Ramos (cell line): ENCODE results near the gene TBXT.
"Not testable (repeated sequence)": the region's sequence is repeated elsewhere in the genome, so short reads cannot be mapped to it uniquely, and the experiment has no call there.

ENCODE experiments used
- in situ Hi-C: fragments of 300-500 bp; cut with MboI; formaldehyde crosslinking; loops from one replicate; pipeline ENCODE4 v1.14.3; 2022; ENCODE audit warnings: low sequenced_read_pairs; ENCODE audit not compliant: unreplicated experiment

TBXT gene, protein sequence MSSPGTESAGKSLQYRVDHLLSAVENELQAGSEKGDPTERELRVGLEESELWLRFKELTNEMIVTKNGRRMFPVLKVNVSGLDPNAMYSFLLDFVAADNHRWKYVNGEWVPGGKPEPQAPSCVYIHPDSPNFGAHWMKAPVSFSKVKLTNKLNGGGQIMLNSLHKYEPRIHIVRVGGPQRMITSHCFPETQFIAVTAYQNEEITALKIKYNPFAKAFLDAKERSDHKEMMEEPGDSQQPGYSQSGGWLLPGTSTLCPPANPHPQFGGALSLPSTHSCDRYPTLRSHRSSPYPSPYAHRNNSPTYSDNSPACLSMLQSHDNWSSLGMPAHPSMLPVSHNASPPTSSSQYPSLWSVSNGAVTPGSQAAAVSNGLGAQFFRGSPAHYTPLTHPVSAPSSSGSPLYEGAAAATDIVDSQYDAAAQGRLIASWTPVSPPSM

GRCh38 chr6:166167801-166168615 lies at the start of gene TBXT:
Gene TBXT (minus strand): TSS chr6:166167851. CDS start chr6:166167591, 260 bp downstream.
- in situ Hi-C loops = no loop called here

DNA sequence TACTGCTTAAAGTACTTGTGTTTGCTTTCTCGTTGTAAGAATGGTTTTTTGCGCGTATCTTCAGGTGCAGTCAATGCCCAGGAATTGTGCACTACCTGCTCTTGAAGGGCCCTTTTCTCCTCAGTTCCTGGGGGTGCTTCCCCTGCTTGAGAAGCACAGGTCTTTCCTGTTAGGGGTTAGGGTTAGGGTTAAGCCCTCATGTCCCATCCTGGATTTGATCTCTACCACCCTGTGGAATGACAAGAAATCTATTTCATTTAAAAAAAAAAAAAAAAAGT lies 39.6 kb upstream of the TBXT start:
- in situ Hi-C loops = no loop called here

DNA sequence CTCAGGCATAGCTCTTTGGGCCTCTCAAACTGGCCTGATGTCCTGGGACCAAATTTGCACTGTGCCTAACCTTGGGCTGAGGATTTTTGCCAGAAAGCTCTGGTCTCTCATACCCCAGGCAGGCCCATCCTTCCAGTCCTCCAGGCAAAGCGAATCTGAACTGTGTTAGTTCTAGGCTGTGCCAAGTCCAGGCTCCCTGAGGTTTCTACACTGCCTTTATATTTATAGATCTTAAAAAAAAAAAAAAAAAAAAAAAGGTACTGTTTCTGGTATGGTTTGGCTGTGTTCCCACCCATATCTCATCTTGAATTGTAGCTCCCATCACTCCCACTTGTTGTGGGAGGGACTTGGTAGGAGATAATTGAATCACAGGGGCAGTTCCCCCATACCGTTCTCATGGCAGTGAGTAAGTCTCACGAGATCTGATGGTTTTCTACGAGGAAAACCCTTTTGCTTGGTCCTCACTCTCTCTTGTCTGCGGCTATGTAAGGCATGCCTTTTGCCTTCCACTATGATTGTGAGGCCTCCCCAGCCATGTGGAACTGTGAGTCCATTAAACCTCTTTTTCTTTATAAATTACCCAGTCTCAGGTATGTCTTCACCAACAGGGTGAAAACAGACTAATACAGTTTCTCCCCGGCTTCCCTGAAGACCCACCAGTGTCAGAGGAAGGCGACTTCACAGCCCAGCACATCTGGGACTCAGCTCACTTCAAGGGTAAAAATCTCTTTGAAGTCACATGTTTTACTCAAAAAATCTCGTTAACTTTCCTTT lies 39.0 kb upstream of the TBXT start:
- in situ Hi-C loops = no loop called here

DNA sequence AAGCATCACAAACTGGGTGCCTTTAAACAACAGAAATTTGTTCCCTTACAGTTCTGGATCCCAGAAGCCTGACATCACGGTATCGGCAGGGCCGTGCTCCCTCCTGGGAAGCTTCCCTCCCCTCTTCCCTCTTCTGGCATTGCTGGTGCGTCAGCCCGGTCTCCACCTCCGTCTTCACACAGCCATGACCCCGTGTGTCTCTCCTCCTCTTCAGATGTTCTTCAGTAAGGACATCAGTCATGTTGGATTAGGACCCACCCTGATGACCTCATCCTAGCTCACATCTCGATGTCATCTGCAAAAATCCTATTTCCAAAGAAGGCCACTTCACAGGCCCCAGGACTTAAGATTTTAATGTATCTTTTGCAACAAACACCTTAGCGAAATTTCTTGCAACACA lies 38.4 kb upstream of the TBXT start:
- in situ Hi-C loops = no loop called here

DNA sequence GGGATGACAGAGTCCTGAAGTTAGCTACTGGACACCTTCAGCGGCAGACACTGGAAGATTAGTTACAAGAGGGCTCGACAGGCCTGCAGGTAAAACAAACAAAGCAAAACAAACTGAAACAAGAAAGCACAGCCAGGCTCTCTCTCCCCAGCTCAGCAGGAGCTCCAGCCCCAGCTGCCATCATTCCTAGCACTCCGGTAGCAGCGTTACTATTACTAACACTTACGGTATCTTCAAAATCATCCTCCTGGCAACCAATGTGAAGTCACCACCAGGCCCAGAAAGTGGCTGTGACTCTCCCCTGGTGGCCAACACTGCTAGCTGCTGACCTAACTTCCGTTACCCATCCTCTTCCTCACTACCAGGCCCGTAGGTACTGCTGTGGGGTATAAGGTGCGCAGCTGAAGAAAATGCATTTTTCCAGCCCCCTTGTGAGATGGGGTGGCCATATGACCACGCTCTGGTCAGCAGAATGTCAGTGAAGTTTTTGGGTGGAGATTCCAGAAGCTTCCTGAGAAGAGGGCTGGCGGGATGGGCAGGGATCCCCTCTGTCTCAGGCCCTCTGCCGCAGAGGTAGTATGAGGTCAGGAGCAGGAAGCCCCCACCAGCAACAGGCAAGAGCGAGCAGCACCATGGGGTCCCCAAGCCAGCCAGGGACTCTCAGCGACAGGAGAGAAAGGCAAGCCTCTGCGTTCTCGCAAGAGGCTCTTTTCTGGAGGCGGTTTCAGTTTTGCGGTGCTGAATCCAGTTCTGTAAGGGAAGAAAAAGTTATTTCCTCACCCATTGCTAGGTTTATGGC lies 37.4 kb upstream of the TBXT start:
- in situ Hi-C loops = no loop called here

DNA sequence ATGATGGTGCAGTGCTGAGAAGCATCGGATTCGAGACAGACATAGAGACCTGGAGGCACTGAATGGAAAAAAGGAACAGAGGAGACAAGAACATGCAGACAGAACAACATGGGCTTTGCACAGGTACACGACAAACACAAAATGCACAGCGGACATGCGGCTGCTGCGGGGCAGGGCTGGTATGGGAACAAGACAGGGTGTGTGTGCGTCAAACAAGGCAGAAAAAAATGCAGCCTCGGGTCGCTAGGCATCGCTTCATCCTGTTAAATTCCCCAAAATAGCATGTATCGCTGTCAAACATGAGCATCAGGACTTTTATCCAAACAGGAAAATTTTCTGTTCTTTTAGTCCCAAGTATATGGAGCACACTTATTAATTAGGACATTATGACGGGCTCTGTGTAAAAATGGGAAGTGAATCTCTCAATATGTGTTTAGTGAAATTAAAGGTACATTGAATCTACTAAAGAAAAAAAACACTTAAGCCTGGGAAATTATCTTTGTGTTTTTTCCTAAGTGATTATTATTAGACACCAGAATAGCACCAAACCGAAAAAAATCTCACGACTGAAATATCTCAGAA lies 36.1 kb upstream of the TBXT start:
- in situ Hi-C loops = no loop called here

DNA sequence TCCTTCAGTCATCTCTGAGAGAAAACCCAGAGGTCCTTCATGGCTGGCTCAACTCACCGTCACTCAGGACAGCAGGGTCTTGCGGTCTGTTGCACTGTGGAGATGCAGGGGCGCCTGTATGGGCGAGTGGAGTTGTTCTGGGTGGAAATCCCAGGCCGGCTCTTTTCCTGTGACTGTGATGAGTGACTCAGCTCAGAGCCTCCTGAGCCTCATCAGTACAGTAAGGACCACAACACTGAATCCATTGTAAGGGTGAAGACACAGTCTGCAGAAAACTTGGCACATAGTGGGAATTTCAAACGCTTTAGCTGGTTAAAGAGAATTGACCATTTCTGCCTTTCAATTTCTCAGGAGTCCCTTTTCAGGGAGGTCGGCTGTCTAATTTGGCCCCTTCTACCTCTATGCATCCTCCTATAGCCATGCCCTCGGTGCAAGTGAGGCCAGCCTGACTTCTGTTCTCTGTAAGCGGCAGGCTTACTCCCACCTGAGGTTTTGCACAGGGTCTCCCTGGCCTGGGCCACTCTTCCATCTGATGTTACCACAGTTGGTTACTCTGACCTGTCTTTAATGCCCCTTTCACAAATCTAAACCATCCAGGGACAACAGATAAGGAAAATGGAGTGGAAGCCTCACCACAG lies 35.5 kb upstream of the TBXT start:
- in situ Hi-C loops = no loop called here

GRCh38 chr6:166202321-166202733 lies 34.7 kb upstream of the TBXT start:
- in situ Hi-C loops = no loop called here

- in situ Hi-C loops = no loop called here
Measured at GRCh38 chr6:166201878-166202277, 34.2 kb upstream of the TBXT start.

GRCh38 chr6:166197361-166197760 lies 29.7 kb upstream of the TBXT start:
- in situ Hi-C loops = no loop called here

DNA sequence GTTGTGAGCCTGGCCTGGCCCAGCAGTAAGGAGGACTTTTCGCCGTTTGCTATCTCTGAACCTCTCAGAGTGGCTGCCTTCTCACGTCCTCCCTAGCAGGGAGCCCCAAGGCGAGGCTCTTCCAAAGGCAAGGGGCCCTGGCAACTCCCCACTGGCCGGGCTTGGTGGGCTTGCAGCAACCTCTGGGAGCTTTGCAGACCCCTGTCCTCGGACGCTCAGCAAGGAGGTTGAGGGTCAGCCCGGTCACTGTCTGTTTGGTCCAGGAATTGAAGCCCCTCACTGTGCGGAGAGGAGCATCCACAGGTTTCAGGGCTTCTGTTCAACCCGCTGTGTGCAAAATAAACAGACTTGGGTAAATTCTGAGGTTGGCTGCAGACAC lies 28.2 kb upstream of the TBXT start:
- in situ Hi-C loops = no loop called here

DNA sequence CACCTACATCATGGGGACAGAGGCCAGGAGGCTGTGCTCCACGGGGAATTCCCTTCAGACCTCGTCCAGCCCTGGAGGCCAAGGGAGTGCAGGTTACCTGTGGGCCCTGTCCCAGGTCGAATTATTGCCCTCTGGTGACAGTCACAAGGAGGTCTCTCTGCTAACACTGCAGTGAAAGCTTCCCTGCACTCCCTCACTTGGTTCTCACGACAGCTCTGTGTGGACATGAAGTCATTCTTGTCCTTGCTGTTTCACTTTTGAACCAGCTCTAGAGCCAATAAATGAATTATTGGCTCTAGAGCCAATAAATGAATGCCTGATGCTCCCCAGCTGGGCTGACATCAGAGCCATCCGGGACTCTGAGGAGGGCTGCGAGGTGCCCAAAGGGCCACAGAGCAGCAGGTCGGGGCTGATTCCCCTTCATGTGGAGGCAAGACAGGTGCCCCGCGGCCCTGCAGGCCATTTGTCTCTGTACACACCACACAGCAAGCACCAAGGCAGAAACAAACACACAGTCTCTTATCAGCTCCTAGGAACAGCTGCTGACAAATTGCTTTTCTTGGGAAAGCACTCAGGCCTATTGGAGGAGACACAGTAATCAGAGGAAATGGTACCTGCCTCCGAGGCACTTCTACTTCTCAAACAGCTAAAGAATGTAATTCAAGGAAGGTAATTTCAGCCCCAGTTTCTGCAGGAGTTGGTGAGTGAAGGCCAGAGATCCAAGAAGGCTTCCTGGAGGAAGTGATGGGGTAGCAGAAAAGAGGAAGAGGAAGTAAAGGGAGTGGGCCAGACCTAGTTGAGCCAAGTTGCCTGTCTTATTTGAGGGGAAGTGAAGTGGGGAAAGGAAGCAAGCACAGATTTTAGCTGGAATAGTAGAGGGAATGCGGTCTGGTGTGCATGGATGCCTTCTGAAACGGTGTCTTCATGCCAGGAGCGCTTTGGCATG lies 27.5 kb upstream of the TBXT start:
- in situ Hi-C loops = no loop called here

DNA sequence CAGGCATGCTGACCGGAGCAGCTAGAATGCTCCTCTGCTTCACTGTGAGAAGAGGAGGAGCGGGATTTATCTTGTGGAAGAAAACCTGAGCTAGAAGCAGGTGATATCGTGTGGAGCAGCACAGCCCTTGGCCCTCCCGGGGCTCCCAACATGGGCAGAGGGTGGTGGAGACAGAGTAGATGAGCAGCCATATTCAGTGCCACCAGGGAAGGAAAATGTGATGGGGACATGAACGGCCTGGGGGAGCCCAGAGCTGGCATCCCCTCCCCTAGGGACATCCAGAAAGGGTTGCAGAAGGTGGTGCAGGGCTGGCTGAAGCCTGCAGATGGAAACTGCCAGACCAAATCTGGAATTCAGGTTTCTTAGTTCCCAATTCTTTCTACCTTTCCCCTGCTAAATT lies 24.9 kb upstream of the TBXT start:
- in situ Hi-C loops = no loop called here

GRCh38 chr6:166192136-166192535 lies 24.5 kb upstream of the TBXT start:
- in situ Hi-C loops = no loop called here

- in situ Hi-C loops = no loop called here
Measured at GRCh38 chr6:166179704-166180103, 12.1 kb upstream of the TBXT start.

DNA sequence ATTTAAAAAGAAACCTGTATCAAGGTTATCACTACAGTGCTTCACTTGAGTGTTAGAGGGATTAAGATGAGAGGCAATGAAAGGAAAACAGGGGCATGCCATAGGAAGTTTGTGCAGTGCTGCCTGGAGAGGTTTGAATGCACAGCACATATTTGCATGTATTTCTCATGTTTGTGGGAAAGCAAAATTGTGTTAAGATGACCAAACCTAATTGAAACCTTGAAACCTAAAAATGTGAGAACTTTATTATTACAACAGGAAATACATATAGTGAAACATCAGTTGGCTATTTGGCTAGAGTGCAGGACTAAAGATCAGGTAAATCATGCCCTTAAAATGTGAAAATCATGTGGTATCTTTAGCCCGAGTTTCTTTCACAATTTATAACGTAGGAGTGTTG lies 8.5 kb upstream of the TBXT start:
- in situ Hi-C loops = no loop called here

- in situ Hi-C loops = not testable (repeated sequence)
Measured at GRCh38 chr6:166175093-166175492, 7.4 kb upstream of the TBXT start.

- in situ Hi-C loops = no loop called here
Measured at GRCh38 chr6:166174031-166174430, 6.4 kb upstream of the TBXT start.
